SK-N-MC (cell line): ENCODE results near the gene CTCF.

Source experiments
- EZH2 ChIP-seq: fragments of 200-600 bp; sonication (generic); IDR thresholded peaks from one replicate; pipeline ENCODE4 v1.6.1; 2017; ENCODE audit warnings: antibody characterized with exemption
- POLR2AphosphoS5 ChIP-seq: IDR thresholded peaks from 2 replicates; pipeline ENCODE4 v1.6.1; 2012; ENCODE audit warnings: mild to moderate bottlenecking, low read depth, low read length, borderline replicate concordance

DNA sequence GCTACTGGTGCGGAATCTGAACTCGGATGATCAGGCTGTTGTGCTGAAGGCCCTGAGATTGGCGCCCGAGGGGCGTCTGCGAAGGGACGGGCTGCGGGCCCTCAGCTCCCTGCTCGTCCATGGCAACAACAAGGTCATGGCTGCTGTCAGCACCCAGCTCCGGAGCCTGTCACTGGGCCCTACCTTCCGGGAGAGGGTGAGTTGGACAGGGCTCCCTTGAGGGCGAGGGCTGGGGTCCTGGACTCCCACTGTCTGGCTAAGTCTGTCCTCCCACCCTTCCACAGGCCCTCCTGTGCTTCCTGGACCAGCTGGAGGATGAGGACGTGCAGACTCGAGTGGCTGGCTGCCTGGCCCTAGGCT lies 16.7 kb upstream of the CTCF start:
- TF ChIP-seq POLR2AphosphoS5 = no peak
- TF ChIP-seq EZH2 = no peak
